Measurements from ENCODE around the gene CD1E.

GRCh38 chr1:158393476-158393875 lies 39.8 kb downstream of the CD1E start:
- no peak for TF ChIP-seq POLR2A (IDR thresholded peaks at IDR 0.05; ENCODE audit: low read length)
- no peak for TF ChIP-seq GATA1 (IDR thresholded peaks at IDR 0.05; ENCODE audit: low read depth, low read length)

Data from erythroblast (primary cell).